ENCODE measurements around the gene SAMD10. TPM values are rescaled to one million over a fixed set of nuclear protein-coding genes. Genes with fewer than 3 reads are reported as not detected.

SAMD10 gene
- 1.4 and 2.1 TPM in 2 replicates for total RNA-seq

DNA sequence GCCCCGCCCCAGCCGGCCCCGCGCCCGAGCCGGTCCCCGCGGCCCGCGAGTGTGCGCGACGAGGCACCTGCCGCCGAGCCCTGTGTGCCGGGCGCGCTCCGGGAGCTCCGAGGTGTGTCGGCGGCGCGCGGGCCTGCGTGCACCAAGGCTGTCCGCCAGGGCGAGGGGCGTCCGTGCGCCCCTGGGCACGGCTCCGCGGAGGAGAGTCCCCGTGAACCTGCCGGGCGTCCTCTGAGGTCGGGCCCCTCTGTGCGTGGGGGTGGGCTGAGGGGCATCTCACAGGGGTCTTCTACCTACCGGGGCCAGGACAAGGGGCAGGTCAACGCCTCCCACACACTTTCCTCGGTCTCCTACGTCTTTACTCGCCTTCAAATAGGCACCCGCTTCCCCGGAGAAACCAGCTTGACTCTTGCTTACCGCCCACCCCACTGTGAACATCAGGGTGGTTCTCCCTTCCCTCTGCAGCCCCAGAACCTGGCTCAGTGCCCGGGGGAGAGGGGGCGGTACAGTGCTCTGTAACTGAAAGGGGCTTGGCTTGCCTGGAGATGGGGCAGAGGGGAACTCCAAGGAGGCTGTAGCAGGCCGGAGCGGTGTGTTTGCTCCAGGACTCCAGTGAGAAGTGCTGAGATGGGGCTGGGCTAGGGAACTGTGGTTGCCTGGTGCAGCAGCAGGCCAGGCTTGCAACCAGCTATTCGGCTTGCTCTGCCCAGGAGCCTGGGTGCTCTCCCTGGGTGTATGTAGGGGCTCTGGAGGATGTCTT is at the start of gene SAMD10:
TSS of gene SAMD10 (minus strand) at position 86 of the 760 bp plus-strand sequence. CDS start 175 bp downstream, outside the sequence.

DNA sequence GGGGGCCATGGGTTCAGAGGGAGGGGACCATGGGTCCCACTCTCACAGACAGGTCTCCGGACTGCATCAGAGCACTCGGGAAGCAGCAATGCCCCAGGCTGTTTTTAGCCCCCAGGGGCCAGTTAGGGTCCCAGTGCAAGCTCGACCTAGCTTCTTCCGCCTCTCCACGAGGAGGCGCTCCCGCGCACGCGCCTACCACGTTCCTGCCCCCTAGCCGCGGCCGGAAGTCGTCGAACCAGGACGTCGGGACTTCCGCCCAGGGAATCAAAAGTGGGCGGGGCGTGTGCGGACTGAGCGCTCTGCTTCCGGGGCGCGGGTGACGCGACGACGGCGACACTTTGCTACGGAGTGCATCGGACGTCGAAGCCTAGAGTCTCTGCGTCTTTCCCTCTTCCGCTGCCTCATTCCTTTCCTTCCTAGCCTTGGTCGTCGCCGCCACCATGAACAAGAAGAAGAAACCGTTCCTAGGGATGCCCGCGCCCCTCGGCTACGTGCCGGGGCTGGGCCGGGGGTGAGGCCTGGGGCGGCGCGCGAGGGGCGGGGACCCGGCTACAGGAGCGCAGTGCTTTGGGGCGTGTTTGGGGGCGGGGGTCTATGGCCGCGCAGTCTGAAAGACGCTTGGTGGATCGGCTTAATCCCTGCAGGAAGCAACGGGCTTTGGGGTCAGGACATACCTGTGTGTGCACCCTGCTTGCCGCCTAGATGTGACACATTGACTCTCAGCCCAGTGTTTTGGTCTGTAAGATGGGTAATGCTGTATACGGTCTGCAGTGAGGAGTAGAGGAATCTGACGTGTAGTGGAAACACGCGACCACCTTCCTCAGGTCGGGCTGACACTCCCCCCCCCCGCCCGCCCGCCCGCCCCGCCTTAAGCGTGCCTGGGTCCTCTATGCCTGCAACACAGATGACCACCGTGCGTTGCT is 1.6 kb upstream of the SAMD10 start, which contains the start of gene PRPF6:
TSS of gene PRPF6 (plus strand) at position 327 of the 923 bp plus-strand sequence. CDS start at position 441, 114 bp downstream.

DNA sequence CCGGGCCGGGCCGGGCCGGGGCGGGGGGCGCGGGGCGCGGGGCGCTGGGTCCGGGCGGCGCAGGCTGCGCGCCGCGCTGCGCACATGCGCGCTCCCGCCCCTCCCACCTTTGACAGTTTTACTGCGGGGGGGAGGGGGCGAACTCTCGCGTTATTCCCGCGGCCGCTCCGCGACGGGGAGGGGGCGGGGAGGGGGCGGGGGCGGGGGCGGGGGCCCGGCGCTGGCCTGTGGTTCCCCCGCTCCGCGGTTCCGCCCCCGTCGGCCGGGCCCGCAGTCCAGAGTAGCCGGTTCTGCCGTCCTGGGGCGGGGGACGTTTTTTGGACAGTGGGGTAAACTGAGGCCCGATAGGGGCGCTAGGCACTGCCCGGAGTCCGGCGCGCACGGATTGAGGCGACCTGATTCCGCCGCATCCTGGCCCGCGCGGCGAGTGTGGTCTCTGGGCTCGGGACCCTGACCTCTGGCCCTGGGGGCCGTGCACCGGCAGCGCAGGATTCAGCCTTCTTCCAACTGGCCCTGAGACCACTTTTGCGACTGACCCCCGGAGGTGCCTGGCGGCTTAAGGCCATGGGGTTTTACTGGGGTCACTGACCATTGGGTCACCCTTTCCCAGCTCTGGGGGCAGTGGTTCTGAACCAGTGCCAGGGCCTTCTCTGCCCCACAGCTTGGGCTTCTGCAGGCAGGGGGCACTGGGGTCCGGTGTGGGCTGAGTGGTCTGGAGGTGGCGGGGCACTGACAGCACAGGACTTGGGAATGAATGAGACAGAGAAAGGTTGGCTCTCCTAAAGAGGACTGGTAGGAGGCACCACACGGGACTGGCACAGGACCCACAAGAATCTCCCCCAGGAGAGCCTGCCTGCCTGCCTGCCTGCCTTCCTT is 9.4 kb downstream of the SAMD10 start, which contains the start of gene ZNF512B:
TSS of gene ZNF512B (minus strand) at position 93 of the 876 bp plus-strand sequence. CDS start 1,980 bp downstream, outside the sequence.

DNA sequence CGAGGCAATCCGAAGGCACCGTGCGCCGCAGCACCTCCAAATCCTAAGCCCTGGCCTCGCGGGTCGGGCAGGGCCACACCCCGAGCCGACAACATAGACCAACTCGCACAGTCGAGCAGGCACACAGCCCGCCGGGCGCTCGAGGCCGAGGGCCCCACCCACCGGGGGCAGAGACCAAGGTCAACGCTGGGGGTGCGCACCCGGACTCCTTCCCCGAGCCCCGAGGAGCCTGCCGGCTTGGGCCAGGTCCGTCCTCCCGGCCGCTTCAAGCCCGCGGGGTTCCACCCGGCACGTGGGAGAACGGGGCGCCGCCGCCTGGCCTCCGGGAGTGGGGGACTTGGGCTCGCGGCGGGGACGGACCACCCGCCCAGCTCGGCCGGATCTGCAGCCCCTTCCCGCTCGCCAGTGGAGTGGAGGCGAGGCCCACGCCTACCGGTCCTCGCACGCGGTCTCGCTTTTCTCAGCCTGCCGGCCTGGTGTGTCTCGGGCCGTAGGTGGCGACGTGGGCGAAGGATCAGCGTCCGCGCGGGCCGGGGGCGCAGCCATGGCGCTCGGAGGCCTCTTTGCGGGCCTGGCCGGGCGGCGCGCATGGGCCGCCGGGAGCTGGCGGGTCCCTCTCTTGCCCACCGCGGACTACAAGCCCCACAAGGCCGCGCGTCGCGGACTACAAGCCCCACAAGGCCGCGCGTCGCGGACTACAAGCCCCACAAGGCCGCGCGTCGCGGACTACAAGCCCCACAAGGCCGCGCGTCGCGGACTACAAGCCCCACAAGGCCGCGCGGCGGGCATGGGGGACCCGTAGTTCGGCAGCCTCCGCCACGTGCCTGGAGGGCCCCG is 23.4 kb downstream of the SAMD10 start, which contains the start of gene UCKL1:
TSS of gene UCKL1 (minus strand) at position 590 of the 837 bp plus-strand sequence. CDS start at position 546, 44 bp downstream.

Other genes starting within 250 kb of the SAMD10 start
- gene LIME1, start 243.0 kb downstream of the SAMD10 start, total RNA-seq = 0.58 and 1.4 TPM in 2 replicates
- 49.3 and 69.3 TPM in 2 replicates for gene SLC2A4RG, start 239.9 kb downstream of the SAMD10 start, total RNA-seq
- 21.1 and 34.3 TPM in 2 replicates for gene ZBTB46, start 148.4 kb downstream of the SAMD10 start, total RNA-seq
- not detected in 2 replicates for gene ABHD16B, start 118.1 kb downstream of the SAMD10 start, total RNA-seq
- 192 and 206 TPM in 2 replicates for gene TPD52L2, start 114.4 kb downstream of the SAMD10 start, total RNA-seq
- gene DNAJC5, start 84.5 kb downstream of the SAMD10 start, total RNA-seq = 38.6 and 43.4 TPM in 2 replicates
- gene UCKL1, start 23.2 kb downstream of the SAMD10 start, total RNA-seq = 23.4 and 27.1 TPM in 2 replicates
- 7.1 and 8.6 TPM in 2 replicates for gene ZNF512B, start 9.7 kb downstream of the SAMD10 start, total RNA-seq
- 41.5 and 43.6 TPM in 2 replicates for gene PRPF6, start 1.5 kb upstream of the SAMD10 start, total RNA-seq
- under 0.01 TPM in 1 of 2 replicates, not detected in the other for gene C20orf204, start 56.5 kb upstream of the SAMD10 start, total RNA-seq
- gene SOX18, start 70.0 kb upstream of the SAMD10 start, total RNA-seq = 0.29 TPM in 1 of 2 replicates, not detected in the other
- 4.8 and 17.3 TPM in 2 replicates for gene TCEA2, start 83.6 kb upstream of the SAMD10 start, total RNA-seq
- 7.5 and 20.2 TPM in 2 replicates for gene RGS19, start 99.9 kb upstream of the SAMD10 start, total RNA-seq
- 3.2 and 3.5 TPM in 2 replicates for gene OPRL1, start 100.4 kb upstream of the SAMD10 start, total RNA-seq
- gene LKAAEAR1, start 104.8 kb upstream of the SAMD10 start, total RNA-seq = not detected in 2 replicates
- not detected in 2 replicates for gene NPBWR2, start 127.9 kb upstream of the SAMD10 start, total RNA-seq
- not detected in 2 replicates for gene MYT1, start 184.8 kb upstream of the SAMD10 start, total RNA-seq